GM10266 (cell line): ENCODE measurements around the gene C11orf21.

Experiments
- DNase-seq: peaks from one replicate; pipeline ENCODE4 v3.0.0; 2012; ENCODE audit errors: extremely low spot score
- TF ChIP-seq, protein P1 (sequence below): IDR thresholded peaks from 2 replicates; pipeline ENCODE4 v1.5.1; 2012; ENCODE audit warnings: mild to moderate bottlenecking, low read depth; ENCODE audit not compliant: control insufficient read depth, insufficient read depth; ENCODE audit errors: missing control alignments

C11orf21 gene

DNA sequence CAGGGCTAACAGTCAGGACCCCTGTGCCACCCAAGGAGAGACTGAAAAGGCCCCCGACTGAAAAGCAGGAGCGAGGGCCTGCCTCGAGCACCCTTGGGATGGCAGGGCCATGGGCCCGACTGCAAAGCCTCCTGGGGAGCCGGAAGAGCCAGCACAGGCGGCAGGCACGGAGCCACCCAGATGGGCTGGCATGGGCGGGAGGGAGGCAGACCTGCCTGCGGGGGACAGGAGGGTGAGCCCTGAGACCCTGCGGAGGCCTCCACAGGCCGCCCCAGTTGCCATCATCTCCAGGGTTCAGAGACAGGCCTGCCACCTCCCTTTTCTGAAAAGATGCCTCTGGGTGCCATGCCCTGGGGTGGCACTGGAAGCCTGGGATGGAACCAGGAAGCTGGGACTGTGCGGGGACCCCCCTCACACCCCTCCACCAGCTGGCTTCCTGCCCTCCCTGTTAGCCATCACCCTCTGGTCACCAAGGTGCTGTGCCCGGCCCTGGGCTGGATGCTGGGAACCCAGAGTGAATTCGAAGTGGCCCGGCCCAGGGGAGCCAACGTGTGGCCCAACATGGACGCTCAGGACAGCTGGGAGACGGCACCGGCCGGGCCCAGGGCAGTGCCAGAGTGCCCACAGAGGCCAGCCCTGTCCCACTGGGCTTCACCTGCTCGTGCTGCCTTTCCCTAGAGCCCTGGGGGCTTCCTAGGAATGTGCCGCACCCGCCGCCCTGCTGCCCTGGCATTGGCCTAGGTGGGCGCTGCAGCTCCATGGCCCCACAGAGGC is 13.9 kb upstream of the C11orf21 start:
- no peak for DNase-seq
- TF ChIP-seq, protein P1, sequence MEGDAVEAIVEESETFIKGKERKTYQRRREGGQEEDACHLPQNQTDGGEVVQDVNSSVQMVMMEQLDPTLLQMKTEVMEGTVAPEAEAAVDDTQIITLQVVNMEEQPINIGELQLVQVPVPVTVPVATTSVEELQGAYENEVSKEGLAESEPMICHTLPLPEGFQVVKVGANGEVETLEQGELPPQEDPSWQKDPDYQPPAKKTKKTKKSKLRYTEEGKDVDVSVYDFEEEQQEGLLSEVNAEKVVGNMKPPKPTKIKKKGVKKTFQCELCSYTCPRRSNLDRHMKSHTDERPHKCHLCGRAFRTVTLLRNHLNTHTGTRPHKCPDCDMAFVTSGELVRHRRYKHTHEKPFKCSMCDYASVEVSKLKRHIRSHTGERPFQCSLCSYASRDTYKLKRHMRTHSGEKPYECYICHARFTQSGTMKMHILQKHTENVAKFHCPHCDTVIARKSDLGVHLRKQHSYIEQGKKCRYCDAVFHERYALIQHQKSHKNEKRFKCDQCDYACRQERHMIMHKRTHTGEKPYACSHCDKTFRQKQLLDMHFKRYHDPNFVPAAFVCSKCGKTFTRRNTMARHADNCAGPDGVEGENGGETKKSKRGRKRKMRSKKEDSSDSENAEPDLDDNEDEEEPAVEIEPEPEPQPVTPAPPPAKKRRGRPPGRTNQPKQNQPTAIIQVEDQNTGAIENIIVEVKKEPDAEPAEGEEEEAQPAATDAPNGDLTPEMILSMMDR = no peak

DNA sequence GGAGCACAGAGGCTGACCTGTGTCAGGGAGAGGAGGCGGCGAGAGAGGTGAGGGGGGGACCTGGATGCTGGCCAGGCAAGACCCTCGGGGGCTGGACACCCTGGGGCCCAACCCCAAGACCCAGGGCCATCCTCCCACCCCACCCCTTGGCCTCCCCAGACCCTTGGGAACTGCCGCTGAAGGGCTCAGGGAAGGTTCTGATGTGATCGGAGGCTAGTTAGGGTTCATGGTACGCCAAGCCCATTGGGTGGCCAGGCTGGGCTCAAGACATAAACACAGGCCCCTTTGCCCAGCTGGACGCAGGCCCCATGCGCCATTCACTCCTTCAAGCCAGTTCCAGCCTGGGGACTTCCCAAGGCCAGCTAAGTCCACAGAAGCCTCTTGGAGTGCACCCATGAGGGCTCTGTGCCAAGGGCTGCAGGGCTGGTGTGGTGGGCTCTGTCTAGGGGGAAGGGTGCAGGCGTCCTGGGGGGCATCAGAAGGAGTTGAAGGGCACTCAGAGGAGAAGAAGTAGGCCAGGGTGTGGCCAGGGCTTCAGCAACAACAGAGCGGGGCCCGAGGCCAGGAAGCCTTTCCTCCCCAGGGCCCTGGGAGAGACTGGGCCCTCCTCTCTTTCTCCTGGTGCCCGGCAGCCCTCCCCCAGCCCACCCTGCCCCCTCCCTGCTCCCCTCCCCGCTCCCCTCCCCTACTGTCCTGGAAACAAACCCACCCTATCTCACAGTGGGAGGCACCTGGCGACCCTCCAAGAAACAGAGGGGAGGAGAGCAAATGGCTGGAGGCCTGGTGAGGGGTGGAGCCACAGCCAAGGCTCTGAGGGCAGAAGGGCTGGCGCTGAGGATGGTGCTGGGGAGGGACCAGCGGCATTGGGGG is 13.0 kb upstream of the C11orf21 start:
- TF ChIP-seq, protein P1 = no peak
- no peak for DNase-seq

DNA sequence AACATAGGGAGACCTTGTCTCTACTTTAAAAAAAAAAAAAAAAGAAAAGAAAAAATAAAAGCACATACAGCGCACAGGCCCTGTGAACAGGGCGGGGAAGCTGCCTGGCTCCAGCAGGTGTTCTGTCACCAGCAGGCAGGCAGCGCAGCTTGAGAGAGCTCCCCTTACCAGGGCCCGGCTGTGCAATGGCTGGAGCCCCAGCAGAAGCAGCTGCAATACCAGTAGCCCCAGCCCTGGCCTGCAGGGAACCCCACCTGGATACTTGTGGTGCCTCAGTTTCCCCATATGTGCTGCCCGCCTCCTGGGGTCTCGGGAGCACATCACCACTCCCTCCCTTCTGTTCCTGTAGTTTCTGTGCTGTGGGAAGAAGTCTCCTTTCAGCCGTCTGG is 12.4 kb upstream of the C11orf21 start:
- DNase-seq = no peak
- TF ChIP-seq, protein P1 = no peak

DNA sequence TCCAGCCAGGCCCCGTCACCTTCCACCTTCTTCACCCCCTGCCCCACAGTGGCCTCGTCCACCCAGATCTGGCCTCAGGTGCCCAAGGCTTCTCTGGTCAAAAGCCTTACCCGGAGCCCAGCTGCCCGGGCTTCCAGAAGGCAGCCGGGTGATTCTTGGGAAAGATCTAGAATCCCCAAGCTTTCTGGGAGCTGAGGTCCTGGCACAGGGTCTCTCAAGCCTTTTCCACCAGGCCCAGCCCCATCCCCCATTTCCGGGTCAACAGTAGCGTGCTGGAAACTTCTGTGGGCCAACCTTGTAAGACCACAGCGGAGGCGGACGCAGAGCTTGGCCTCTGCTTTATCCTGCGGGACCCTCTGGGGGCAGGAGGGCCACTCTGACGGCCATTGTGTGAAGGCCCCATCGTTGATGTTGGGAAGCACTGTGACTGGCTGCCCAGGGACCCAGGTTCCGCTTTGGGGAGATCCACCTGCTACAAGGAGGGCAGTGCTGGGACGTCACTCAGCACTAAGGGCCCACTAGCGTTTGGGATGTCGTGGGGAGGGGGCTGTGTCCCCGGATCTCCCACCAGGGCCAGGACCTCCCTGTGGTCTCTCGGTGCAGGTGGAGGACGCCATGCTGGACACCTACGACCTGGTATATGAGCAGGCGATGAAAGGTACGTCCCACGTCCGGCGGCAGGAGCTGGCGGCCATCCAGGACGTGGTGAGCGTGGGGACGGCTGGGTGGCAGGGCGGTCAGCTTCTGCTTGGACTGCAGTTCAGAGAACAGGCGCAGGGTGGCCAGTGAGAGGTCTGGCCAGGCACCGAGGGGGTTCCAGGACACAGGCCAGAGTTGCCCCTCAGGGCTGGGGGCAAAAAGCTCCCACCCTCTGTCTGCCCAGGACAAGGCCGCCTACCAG is 11.6 kb upstream of the C11orf21 start:
- TF ChIP-seq, protein P1 = no peak
- DNase-seq = no peak

DNA sequence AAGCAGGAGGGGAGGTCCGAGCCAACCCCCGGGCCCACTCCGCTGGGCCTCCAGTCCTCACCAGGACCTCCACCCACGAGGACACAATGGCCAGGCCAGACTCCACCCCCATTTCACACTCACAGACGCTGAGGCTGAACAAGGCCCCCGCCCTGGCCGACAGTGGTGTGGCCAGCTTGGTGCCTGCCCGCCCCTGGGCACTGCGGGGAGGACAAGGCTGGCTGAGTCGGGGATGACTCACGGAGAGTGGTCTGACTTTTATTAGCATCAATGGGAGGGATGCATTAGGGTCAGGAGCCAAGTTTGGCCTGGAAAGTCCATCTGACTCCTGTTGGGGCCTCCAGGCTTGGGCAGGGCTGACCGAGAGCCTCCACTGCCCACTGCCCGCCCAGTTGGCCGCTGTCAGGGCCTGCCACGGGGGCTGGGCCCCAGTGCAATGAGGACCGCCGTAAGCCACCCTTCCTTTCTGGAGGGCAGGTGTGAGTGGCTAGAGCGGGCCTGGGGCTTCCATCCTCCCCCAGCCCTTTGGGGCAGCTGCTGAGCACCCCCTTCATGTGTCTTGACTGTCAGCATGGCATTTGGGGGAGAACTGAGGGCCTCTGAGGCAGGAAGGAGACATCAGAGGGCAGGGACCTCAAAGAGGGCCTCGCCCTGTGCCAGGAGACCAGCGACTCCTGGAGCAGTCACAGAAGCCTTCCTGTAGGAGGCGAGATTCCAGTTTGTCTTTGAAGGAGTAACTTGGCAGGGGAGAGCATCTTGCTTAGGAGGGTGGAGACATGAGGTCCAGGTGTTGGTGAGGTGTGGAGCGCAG is 10.7 kb upstream of the C11orf21 start:
- TF ChIP-seq, protein P1 = no peak
- no peak for DNase-seq

DNA sequence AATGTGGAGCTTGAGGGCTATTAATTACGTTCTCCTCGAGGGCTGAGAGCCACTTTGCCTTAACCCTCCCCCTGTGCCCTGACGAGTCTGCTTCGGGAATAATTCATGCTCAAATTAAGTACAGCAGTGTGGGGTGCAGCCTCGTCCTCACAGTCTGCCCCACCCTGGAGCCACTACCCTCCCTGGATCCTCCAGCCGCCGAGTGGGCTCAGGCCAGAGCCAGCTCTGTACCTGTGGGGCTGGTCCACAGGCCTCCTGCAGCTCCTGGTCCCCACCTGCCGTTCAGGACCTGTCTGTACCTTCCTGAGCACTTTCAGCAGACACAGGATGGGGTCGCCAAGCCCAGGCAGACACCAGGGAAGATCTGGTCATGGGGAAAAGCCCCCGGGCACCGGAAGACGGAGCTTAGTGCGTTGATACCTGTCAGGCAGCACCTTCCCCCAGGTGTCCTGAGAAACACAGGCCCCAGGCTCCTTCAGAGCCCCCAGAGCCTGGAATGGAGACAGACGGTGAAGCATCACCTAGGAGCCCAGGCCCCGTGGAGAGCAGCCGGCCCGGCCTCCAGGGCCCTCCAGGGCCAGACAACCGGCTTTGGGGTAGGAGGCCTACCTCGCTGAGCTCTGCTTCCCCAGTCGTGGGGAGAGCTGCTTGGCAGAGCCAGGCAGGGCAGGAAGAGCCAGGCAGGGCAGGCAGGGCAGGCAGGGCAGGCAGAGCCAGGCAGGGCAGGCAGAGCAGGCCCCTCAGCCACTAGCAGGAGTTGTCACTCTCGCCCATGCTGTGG is 9.8 kb upstream of the C11orf21 start:
- TF ChIP-seq, protein P1 = no peak
- no peak for DNase-seq
